Activated effector memory CD4-positive, alpha-beta T cell treated with Interleukin-2 at 50 U/mL for 16 hours (primary cell): ENCODE results near the gene CCDC127.

ENCODE experiments used
- DNase-seq: peaks from one replicate; pipeline ENCODE4 v3.0.0-alpha.2; 2020

The CCDC127 gene

GRCh38 chr5:155651-156410 lies 62.1 kb downstream of the CCDC127 start:
- DNase-seq = no peak

GRCh38 chr5:154826-155225 lies 63.1 kb downstream of the CCDC127 start:
- no peak for DNase-seq

DNA sequence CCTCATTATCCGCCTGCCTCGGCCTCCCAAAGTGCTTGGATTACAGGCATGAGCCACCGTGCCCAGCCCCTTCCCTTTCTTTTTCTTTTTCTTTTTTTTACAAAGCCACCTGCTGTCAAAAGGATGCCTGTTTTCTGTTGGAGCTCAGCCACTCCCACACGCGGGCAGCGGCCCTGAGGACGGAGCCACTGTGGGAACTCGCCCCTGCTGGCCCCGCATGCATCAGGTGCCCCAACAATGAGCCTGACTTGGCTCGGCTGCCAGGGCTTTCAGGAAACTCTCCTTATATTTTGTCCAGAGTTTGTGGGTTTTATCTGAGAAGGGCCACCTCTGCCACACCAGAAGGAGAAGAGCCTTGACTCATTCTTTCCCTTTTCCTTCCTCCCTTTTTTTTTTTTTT lies 63.7 kb downstream of the CCDC127 start:
- DNase-seq = no peak

DNA sequence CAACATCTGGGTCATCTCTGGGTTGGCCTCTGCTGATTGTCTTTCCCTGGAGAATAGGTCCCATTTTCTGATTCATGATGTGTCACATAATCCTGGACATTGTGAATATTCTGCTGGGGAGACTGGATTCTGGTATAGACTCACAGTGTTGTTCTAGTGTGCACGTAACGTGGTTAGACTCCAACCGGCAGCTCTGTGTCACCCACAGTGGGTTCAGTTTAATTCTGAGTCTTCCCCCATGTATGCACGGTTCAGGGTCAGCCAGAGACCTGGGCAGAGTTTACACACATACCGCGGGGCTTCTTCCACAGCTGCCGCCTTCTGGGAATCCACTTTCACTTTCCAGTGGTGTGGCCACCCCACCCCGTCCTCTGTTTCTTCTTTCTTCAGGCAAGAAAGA lies 64.7 kb downstream of the CCDC127 start:
- no peak for DNase-seq

DNA sequence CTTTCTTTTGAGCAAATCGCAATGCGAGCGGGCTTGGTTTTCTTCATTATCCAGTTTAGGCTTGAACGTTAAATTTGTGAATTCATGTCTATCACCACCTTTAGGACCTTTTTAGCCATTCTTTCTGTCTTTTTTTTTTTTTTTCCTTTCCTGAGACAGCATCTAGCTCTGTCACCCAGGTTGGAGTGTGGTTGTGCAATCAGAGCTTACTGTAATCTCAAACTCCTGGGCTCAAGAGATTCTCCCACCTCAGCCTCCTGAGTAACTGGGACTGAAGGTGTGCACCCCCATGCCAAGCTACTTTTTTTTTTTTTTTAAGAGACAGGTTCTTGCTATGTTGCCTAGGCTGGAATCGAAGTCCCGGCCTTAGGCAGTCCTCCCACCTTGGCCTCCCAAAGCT lies 65.9 kb downstream of the CCDC127 start:
- DNase-seq = no peak

DNA sequence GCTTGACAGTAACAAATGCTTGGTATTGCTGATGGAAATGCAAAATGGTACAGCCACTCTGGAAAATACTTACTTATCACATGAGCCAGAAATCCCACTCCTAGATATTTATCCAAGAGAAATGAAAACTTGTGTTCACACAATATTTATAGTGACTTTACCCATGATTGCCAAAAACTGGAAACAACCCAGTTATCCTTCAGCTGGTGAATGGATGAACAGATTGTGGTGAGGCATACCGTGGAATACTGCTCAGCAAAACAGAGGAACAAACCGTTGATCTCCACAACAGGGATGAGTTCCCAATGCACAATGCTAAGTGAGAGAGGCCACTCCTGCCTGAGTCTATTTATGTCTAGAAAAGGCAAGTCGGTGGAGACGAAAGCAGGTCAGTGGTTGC lies 67.2 kb downstream of the CCDC127 start:
- DNase-seq = no peak

GRCh38 chr5:149745-150485 lies 68.0 kb downstream of the CCDC127 start:
- no peak for DNase-seq

DNA sequence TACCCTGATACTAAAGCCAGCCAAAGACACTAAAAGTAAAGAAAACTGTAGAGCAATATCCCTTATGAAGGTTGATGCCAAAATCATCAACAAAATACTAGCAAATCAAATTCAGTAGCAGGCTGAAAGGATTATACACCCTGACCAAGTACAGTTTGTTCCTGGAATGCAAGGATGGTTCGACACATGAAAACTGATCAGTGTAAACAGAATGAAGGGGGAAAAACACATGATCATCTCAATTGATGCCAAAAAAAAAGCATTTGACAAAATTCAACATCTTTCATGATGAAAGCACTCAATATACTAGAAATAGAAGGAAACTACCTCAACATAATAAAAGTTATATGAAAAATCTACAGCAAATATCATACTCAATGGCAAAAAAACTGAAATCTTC lies 70.2 kb downstream of the CCDC127 start:
- no peak for DNase-seq
